Smooth muscle cell (in vitro differentiated cells): ENCODE results near the gene EXOG. TPM values are rescaled to one million over a fixed set of nuclear protein-coding genes. Genes with fewer than 3 reads are reported as not detected.

Experiments
- DNase-seq: peaks from one replicate; lab custom pipeline; 2025; ENCODE audit not compliant: unreplicated experiment; lab: John Stamatoyannopoulos, UW
- H2AFZ ChIP-seq: fragments of 200-600 bp; sonication (generic); 2 replicates; pipeline ENCODE4 v1.6.0; 2016; ENCODE audit warnings: antibody characterized with exemption, low read depth, mild to moderate bottlenecking
- H3F3A ChIP-seq: fragments of 200-600 bp; sonication (generic); 2 replicates; pipeline ENCODE4 v1.6.0; 2017; ENCODE audit warnings: antibody characterized with exemption, low read depth
- H3K27ac ChIP-seq: fragments of 200-600 bp; sonication (generic); 2 replicates; pipeline ENCODE4 v1.5.1; 2016; ENCODE audit warnings: low read depth, mild to moderate bottlenecking
- H3K27me3 ChIP-seq: fragments of 200-600 bp; sonication (generic); 2 replicates; pipeline ENCODE4 v1.6.1; 2016; ENCODE audit warnings: low read depth, mild to moderate bottlenecking
- H3K36me3 ChIP-seq: fragments of 200-600 bp; sonication (generic); 2 replicates; pipeline ENCODE4 v1.5.1; 2016; ENCODE audit warnings: low read depth
- H3K4me1 ChIP-seq: fragments of 200-600 bp; sonication (generic); 2 replicates; pipeline ENCODE4 v1.5.1; 2016; ENCODE audit warnings: low read depth
- H3K4me2 ChIP-seq: fragments of 200-600 bp; sonication (generic); 2 replicates; pipeline ENCODE4 v1.6.0; 2016; ENCODE audit warnings: mild to moderate bottlenecking
- H3K4me3 ChIP-seq: fragments of 200-600 bp; sonication (generic); 2 replicates; pipeline ENCODE4 v1.5.1; 2016; ENCODE audit warnings: mild to moderate bottlenecking
- H3K79me2 ChIP-seq: fragments of 200-600 bp; sonication (generic); 2 replicates; pipeline ENCODE4 v1.6.0; 2016; ENCODE audit warnings: low read depth, mild to moderate bottlenecking
- H3K9ac ChIP-seq: fragments of 200-600 bp; sonication (generic); 2 replicates; pipeline ENCODE4 v1.6.0; 2016; ENCODE audit warnings: low read depth
- H3K9me3 ChIP-seq: fragments of 200-600 bp; sonication (generic); replicated peaks from 2 replicates; pipeline ENCODE4 v1.5.1; 2016; ENCODE audit warnings: low read depth
- H4K20me1 ChIP-seq: fragments of 200-600 bp; sonication (generic); 2 replicates; pipeline ENCODE4 v1.6.0; 2016; ENCODE audit warnings: low read depth
- CTCF ChIP-seq: fragments of 200-600 bp; sonication (generic); IDR thresholded peaks from 2 replicates; pipeline ENCODE4 v1.5.1; 2017; ENCODE audit warnings: borderline replicate concordance, mild to moderate bottlenecking, antibody characterized with exemption; ENCODE audit not compliant: insufficient read depth, poor library complexity, severe bottlenecking
- WGBS: methylation state at CpG from one replicate; pipeline ENCODE4 v1.1.7; 2016; ENCODE audit warnings: low lambda C conversion rate; 5-methylcytosine and 5-hydroxymethylcytosine counted together
- polyA plus RNA-seq: library from polyadenylated mRNA; unstranded; fragments of >200 nt; fragmentation: Nextera tagmentation; extraction: Ambion mirVana; gene quantifications from 2 replicates; pipeline ENCODE4 v1.2.1, GENCODE V29; 2016
- total RNA-seq: library from RNA; depleted of rRNA; stranded (reverse); fragments of >200 nt; gene quantifications from 2 replicates; pipeline ENCODE4 v1.2.3, GENCODE V29; 2014

Gene EXOG
- total and polyA plus RNA-seq, 2 experiments from 2014 or later: 3.9 to 5.2 TPM

- H2AFZ ChIP-seq: no peak overlapping the region
- no peaks in the 10 kb centered on the region for H3K79me2 ChIP-seq
- H3K9me3 ChIP-seq: no peaks in the 10 kb centered on the region
- H3F3A ChIP-seq: no peaks in the 10 kb centered on the region
- DNase-seq: no peak
- peaks cover 8% of the 10 kb centered on the region for H3K36me3 ChIP-seq
- no peak overlapping the region for H3K4me2 ChIP-seq
- no peaks in the 10 kb centered on the region for H3K4me1 ChIP-seq
- WGBS: 96% methylated on average over 3 of the region's 3 CpGs
- no peak overlapping the region for H3K27ac ChIP-seq
- no peak for TF ChIP-seq CTCF
- H3K4me3 ChIP-seq: no peak overlapping the region
- no peaks in the 10 kb centered on the region for H4K20me1 ChIP-seq
- no peak overlapping the region for H3K9ac ChIP-seq
- H3K27me3 ChIP-seq: no peaks in the 10 kb centered on the region
Measured at GRCh38 chr3:38511546-38511945, 15.4 kb downstream of the EXOG start.

GRCh38 chr3:38515367-38515766, 19.2 kb downstream of the EXOG start:
- peaks cover 5% of the 10 kb centered on the region for H3K36me3 ChIP-seq
- WGBS: 99% methylated on average over 7 of the region's 7 CpGs
- H3K9ac ChIP-seq: no peak overlapping the region
- H3K4me3 ChIP-seq: no peak overlapping the region
- H3K4me1 ChIP-seq: peaks cover 5% of the 10 kb centered on the region
- no peaks in the 10 kb centered on the region for H3K27me3 ChIP-seq
- TF ChIP-seq CTCF: no peak
- H3K4me2 ChIP-seq: no peak overlapping the region
- H3K79me2 ChIP-seq: no peaks in the 10 kb centered on the region
- no peak overlapping the region for H2AFZ ChIP-seq
- no peak overlapping the region for H3K27ac ChIP-seq
- H3F3A ChIP-seq: no peaks in the 10 kb centered on the region
- no peaks in the 10 kb centered on the region for H4K20me1 ChIP-seq
- no peak for DNase-seq
- H3K9me3 ChIP-seq: no peaks in the 10 kb centered on the region

GRCh38 chr3:38516669-38517068, 20.5 kb downstream of the EXOG start:
- Histone ChIP-seq H4K20me1 (no peaks in the 10 kb centered on the region), H3K36me3 (no peaks in the 10 kb centered on the region), H3F3A (no peaks in the 10 kb centered on the region), H3K4me3 (no peak overlapping the region), H3K4me1 (peaks cover 12% of the 10 kb centered on the region), H2AFZ (no peak overlapping the region), H3K9me3 (no peaks in the 10 kb centered on the region), H3K27ac (no peak overlapping the region), H3K9ac (no peak overlapping the region), H3K27me3 (no peaks in the 10 kb centered on the region), H3K79me2 (no peaks in the 10 kb centered on the region), H3K4me2 (no peak overlapping the region)
- DNase-seq: no peak
- no peak for TF ChIP-seq CTCF
- 100% methylated on average over 1 of the region's 1 CpG for WGBS

GRCh38 chr3:38519000-38519399, 22.9 kb downstream of the EXOG start:
- H3K27ac ChIP-seq: no peak overlapping the region
- H3K9ac ChIP-seq: no peak overlapping the region
- H3K4me3 ChIP-seq: no peak overlapping the region
- 44% methylated on average over 1 of the region's 1 CpG for WGBS
- no peaks in the 10 kb centered on the region for H3K27me3 ChIP-seq
- peaks cover 12% of the 10 kb centered on the region for H3K4me1 ChIP-seq
- no peaks in the 10 kb centered on the region for H3F3A ChIP-seq
- no peak for TF ChIP-seq CTCF
- H3K9me3 ChIP-seq: no peaks in the 10 kb centered on the region
- no peak for DNase-seq
- no peak overlapping the region for H2AFZ ChIP-seq
- H4K20me1 ChIP-seq: no peaks in the 10 kb centered on the region
- no peak overlapping the region for H3K4me2 ChIP-seq
- H3K79me2 ChIP-seq: no peaks in the 10 kb centered on the region
- H3K36me3 ChIP-seq: no peaks in the 10 kb centered on the region
